Liver (tissue), 9 donors: ENCODE data around the gene DPP6. TPM values are rescaled to one million over a fixed set of nuclear protein-coding genes. Genes with fewer than 3 reads are reported as not detected.

ENCODE experiments used
- DNase-seq: peaks from one replicate; pipeline ENCODE4 v3.0.0-alpha.2; 2017; ENCODE audit warnings: low spot score
- H3K27ac ChIP-seq, 2 donors: one replicate each; pipeline ENCODE4 v1.7.0; 2013; ENCODE audit warnings: inconsistent platforms in 2 of 2, low read length in 2 of 2, control low read depth in 1 of 2, low read depth in 1 of 2, mild to moderate bottlenecking in 1 of 2
- H3K27me3 ChIP-seq, 4 donors: one replicate each; pipeline versions ENCODE4 v1.6.1 to v1.7.0; 2013; ENCODE audit warnings: low read length in 3 of 4, inconsistent platforms in 1 of 4, mild to moderate bottlenecking in 1 of 4, moderate library complexity in 1 of 4; ENCODE audit not compliant: control insufficient read depth in 4 of 4, insufficient read depth in 4 of 4
- H3K36me3 ChIP-seq, 4 donors: one replicate each; pipeline versions ENCODE4 v1.6.1 to v1.7.0; 2013; ENCODE audit warnings: low read length in 3 of 4, mild to moderate bottlenecking in 3 of 4, low read depth in 1 of 4, moderate library complexity in 1 of 4; ENCODE audit not compliant: control insufficient read depth in 4 of 4, insufficient read depth in 3 of 4
- H3K4me1 ChIP-seq, 4 donors: one replicate each; pipeline versions ENCODE4 v1.6.1 to v1.7.0; 2013; ENCODE audit warnings: low read length in 3 of 4, mild to moderate bottlenecking in 3 of 4, moderate library complexity in 1 of 4; ENCODE audit not compliant: control insufficient read depth in 4 of 4, insufficient read depth in 4 of 4
- H3K4me3 ChIP-seq, 3 donors: one replicate each; pipeline versions ENCODE4 v1.6.1 to v1.7.0; 2013; ENCODE audit warnings: low read length in 3 of 3, control low read depth in 1 of 3, low read depth in 1 of 3, mild to moderate bottlenecking in 1 of 3
- H3K9ac ChIP-seq, 2 donors: one replicate each; pipeline ENCODE4 v1.7.0; 2013; ENCODE audit warnings: low read length in 2 of 2, mild to moderate bottlenecking in 2 of 2, moderate library complexity in 2 of 2, control low read depth in 1 of 2, low read depth in 1 of 2
- H3K9me3 ChIP-seq, 4 donors: one replicate each; pipeline versions ENCODE4 v1.6.1 to v1.7.0; 2013; ENCODE audit warnings: low read length in 3 of 4; ENCODE audit not compliant: control insufficient read depth in 4 of 4
- EGR1 ChIP-seq, 2 donors: IDR thresholded peaks; 2 replicates each; pipeline ENCODE4 v1.6.1; 2016 to 2018; ENCODE audit warnings: antibody characterized with exemption in 2 of 2, low read depth in 2 of 2
- FOXA1 ChIP-seq: IDR thresholded peaks from 2 replicates; pipeline ENCODE4 v1.6.1; 2016; ENCODE audit warnings: antibody characterized with exemption
- FOXA2 ChIP-seq: IDR thresholded peaks from 2 replicates; pipeline ENCODE4 v1.6.1; 2016; ENCODE audit warnings: antibody characterized with exemption
- GABPA ChIP-seq, 2 donors: IDR thresholded peaks in 1 of 2; conservative IDR thresholded peaks in 1 of 2; 2 replicates each; pipeline ENCODE4 v1.6.1; 2016; ENCODE audit warnings: antibody characterized with exemption in 2 of 2, mild to moderate bottlenecking in 1 of 2, moderate library complexity in 1 of 2
- HNF4A ChIP-seq, 2 donors: conservative IDR thresholded peaks; 2 replicates each; pipeline ENCODE4 v1.6.1; 2016; ENCODE audit warnings: antibody characterized with exemption in 2 of 2, mild to moderate bottlenecking in 2 of 2
- HNF4G ChIP-seq: IDR thresholded peaks from 2 replicates; pipeline ENCODE4 v1.6.1; 2016; ENCODE audit warnings: antibody characterized with exemption
- JUND ChIP-seq, 2 donors: IDR thresholded peaks; 2 replicates each; pipeline ENCODE4 v1.6.1; 2016; ENCODE audit warnings: antibody characterized with exemption in 2 of 2
- NR2F2 ChIP-seq: IDR thresholded peaks from 2 replicates; pipeline ENCODE4 v1.6.1; 2016; ENCODE audit warnings: antibody characterized with exemption
- RAD21 ChIP-seq, 2 donors: IDR thresholded peaks; 2 replicates each; pipeline ENCODE4 v1.6.1; 2016; ENCODE audit warnings: antibody characterized with exemption in 2 of 2, mild to moderate bottlenecking in 2 of 2
- RXRA ChIP-seq, 2 donors: IDR thresholded peaks; 2 replicates each; pipeline ENCODE4 v1.6.1; 2017 to 2018; ENCODE audit warnings: antibody characterized with exemption in 2 of 2, mild to moderate bottlenecking in 1 of 2
- SP1 ChIP-seq: IDR thresholded peaks from 2 replicates; pipeline ENCODE4 v1.6.1; 2018; ENCODE audit warnings: antibody characterized with exemption, mild to moderate bottlenecking
- TAF1 ChIP-seq: conservative IDR thresholded peaks from 2 replicates; pipeline ENCODE4 v1.6.1; 2016; ENCODE audit warnings: antibody characterized with exemption, mild to moderate bottlenecking
- YY1 ChIP-seq: IDR thresholded peaks from 2 replicates; pipeline ENCODE4 v1.6.1; 2016; ENCODE audit warnings: antibody characterized with exemption, mild to moderate bottlenecking
- WGBS: extraction: QIAGEN DNeasy Blood & Tissue Kit; methylation state at CpG from one replicate; pipeline ENCODE4 v1.1.7; 2013; 5-methylcytosine and 5-hydroxymethylcytosine counted together
- polyA plus RNA-seq, 2 donors: library from polyadenylated mRNA; stranded (reverse) in 1 of 2; unstranded in 1 of 2; fragments of 200-250 nt in 1 of 2; fragments of >200 nt in 1 of 2; fragmentation: Nextera tagmentation in 1 of 2; extraction: Ambion mirVana in 1 of 2; gene quantifications; one replicate each; pipeline versions ENCODE4 v1.2.1 to v1.2.3, GENCODE V29; 2013 to 2015
- total RNA-seq, 2 donors: library from RNA; depleted of rRNA; stranded (reverse); fragments of >200 nt; gene quantifications; one replicate each; pipeline ENCODE4 v1.2.3, GENCODE V29; 2014
- TF ChIP-seq, protein P1 (sequence below): fragments of 150-350 bp; IDR thresholded peaks from 2 replicates; pipeline ENCODE4 v1.5.1; 2017; ENCODE audit warnings: improper control_type of control experiment, low read depth, low read length; ENCODE audit not compliant: missing input control
- TF ChIP-seq, protein P2 (sequence below): IDR thresholded peaks from 2 replicates; pipeline ENCODE4 v1.6.1; 2016; ENCODE audit warnings: antibody characterized with exemption
- TF ChIP-seq, protein P3 (sequence below): IDR thresholded peaks from 2 replicates; pipeline ENCODE4 v1.6.1; 2016; ENCODE audit warnings: antibody characterized with exemption
- TF ChIP-seq, protein P4 (sequence below): IDR thresholded peaks from 2 replicates; pipeline ENCODE4 v1.6.1; 2016; ENCODE audit warnings: antibody characterized with exemption
- donor health status: healthy.
- donor health status: healthy.
- donor health status: healthy.
- donor health status: healthy.
- donor health status: healthy.

The DPP6 gene
- total and polyA plus RNA-seq, 4 donors = 0.01 TPM; not detected in 3

DNA sequence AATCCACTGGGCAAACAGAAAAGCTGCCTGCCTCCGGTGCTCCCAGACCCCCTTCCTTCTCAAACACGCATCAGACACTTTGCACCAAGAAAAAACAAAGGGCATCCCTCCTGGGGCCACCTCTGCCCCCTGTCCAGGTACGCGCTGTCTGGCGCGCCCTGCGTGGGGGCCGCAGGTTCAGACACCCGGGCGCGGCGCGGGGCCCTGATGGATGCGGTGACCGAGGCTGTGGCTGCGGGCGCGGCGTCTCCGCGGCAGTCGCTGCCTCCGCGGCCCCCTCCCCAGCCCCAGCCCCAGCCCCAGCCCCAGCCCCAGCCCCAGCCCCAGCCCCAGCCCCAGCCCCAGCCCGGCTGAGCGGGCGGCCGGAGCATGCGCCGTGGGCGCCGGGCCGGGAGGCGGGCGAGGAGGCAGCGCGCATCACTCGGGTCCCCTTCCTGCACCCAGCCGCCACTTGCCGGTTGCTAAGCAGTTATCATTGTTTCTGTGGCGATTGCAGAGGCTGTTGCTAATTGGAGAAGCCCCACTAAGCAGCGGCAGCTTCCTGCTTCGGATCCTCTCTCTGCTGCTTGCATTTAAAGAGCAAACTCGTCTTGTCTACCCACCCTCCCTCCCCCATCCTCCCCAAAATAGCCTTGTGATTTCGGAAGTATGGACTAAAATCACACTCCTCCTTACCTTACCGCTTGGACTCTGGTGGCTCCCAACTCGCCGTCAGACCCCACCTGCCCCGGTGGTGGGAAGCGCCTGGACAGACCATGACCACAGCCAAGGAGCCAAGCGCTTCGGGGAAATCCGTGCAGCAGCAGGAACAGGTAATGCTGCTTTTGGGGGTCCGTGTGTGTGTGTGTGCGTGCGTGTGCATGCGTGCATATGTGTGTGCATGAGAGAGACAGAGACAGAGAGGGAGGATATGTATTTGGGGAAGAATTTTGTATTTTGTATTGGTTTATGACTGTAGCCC lies 252.8 kb downstream of the DPP6 start:
- 10% methylated on average over 57 of the region's 57 CpGs for WGBS
- peaks cover 0 to 7% (median 1%) of the 10 kb centered on the region in 4 donors for H3K27me3 ChIP-seq
- H3K4me3 ChIP-seq = no peak overlapping the region
- no peak overlapping the region for H3K27ac ChIP-seq
- no peaks in the 10 kb centered on the region for H3K4me1 ChIP-seq
- H3K9ac ChIP-seq = no peak overlapping the region
- TF ChIP-seq, protein P1, sequence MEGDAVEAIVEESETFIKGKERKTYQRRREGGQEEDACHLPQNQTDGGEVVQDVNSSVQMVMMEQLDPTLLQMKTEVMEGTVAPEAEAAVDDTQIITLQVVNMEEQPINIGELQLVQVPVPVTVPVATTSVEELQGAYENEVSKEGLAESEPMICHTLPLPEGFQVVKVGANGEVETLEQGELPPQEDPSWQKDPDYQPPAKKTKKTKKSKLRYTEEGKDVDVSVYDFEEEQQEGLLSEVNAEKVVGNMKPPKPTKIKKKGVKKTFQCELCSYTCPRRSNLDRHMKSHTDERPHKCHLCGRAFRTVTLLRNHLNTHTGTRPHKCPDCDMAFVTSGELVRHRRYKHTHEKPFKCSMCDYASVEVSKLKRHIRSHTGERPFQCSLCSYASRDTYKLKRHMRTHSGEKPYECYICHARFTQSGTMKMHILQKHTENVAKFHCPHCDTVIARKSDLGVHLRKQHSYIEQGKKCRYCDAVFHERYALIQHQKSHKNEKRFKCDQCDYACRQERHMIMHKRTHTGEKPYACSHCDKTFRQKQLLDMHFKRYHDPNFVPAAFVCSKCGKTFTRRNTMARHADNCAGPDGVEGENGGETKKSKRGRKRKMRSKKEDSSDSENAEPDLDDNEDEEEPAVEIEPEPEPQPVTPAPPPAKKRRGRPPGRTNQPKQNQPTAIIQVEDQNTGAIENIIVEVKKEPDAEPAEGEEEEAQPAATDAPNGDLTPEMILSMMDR = no peak
- TF ChIP-seq RXRA (IDR thresholded peaks at IDR 0.05) (no peak), YY1 (no peak), SP1 (no peak), EGR1 (IDR thresholded peaks at IDR 0.05; ENCODE audit: low read depth in 2 of 2) (no peak), NR2F2 (no peak), HNF4A (conservative IDR thresholded peaks at IDR 0.05) (no peak), HNF4G (no peak), TAF1 (no peak), FOXA2 (no peak), FOXA1 (no peak), RAD21 (IDR thresholded peaks at IDR 0.05) (no peak)
- TF ChIP-seq, protein P2, sequence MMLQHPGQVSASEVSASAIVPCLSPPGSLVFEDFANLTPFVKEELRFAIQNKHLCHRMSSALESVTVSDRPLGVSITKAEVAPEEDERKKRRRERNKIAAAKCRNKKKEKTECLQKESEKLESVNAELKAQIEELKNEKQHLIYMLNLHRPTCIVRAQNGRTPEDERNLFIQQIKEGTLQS = no peak
- TF ChIP-seq, protein P3, sequence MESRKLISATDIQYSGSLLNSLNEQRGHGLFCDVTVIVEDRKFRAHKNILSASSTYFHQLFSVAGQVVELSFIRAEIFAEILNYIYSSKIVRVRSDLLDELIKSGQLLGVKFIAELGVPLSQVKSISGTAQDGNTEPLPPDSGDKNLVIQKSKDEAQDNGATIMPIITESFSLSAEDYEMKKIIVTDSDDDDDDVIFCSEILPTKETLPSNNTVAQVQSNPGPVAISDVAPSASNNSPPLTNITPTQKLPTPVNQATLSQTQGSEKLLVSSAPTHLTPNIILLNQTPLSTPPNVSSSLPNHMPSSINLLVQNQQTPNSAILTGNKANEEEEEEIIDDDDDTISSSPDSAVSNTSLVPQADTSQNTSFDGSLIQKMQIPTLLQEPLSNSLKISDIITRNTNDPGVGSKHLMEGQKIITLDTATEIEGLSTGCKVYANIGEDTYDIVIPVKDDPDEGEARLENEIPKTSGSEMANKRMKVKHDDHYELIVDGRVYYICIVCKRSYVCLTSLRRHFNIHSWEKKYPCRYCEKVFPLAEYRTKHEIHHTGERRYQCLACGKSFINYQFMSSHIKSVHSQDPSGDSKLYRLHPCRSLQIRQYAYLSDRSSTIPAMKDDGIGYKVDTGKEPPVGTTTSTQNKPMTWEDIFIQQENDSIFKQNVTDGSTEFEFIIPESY = no peak
- no peak for DNase-seq
- no peaks in the 10 kb centered on the region for H3K36me3 ChIP-seq
- H3K9me3 ChIP-seq = no peaks in the 10 kb centered on the region

DNA sequence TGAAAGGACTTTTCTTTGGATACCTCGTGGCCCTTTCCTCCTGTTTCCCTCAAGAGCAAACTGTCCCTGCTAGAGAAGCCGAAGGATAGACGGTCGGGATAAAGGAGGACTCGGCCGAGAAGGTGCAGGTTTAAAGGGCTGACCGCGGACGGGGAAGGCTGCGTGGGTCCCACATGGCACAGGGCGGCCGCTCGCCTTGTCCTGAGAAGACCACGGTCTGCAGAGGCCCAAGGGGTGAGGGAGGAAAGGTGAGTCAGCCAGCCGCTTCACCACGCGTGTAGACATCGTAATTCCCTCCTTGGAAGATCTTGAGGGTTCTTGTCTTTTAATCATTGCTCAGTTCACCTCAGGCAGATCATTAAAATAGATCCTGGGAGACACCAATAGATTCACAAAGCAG lies 253.8 kb downstream of the DPP6 start:
- H3K27me3 ChIP-seq = peaks cover 0 to 7% (median 1%) of the 10 kb centered on the region in 4 donors
- no peak for DNase-seq
- no peaks in the 10 kb centered on the region for H3K4me1 ChIP-seq
- H3K27ac ChIP-seq = no peak overlapping the region
- H3K9me3 ChIP-seq = no peaks in the 10 kb centered on the region
- no peaks in the 10 kb centered on the region for H3K36me3 ChIP-seq
- no peak overlapping the region for H3K4me3 ChIP-seq
- WGBS = 72% methylated on average over 18 of the region's 18 CpGs
- H3K9ac ChIP-seq = no peak overlapping the region
- no peak for TF ChIP-seq HNF4G
- TF ChIP-seq FOXA1 = no peak
- TF ChIP-seq, protein P2 = no peak
- TF ChIP-seq YY1 = no peak
- TF ChIP-seq GABPA (IDR thresholded peaks at IDR 0.05 in 1 of 2, conservative IDR thresholded peaks at IDR 0.05 in 1 of 2) = no peak
- TF ChIP-seq TAF1 = no peak
- no peak for TF ChIP-seq RXRA (IDR thresholded peaks at IDR 0.05)
- no peak for TF ChIP-seq SP1
- no peak for TF ChIP-seq JUND (IDR thresholded peaks at IDR 0.05)
- no peak for TF ChIP-seq NR2F2
- no peak for TF ChIP-seq RAD21 (IDR thresholded peaks at IDR 0.05)
- TF ChIP-seq FOXA2 = no peak
- TF ChIP-seq, protein P4, sequence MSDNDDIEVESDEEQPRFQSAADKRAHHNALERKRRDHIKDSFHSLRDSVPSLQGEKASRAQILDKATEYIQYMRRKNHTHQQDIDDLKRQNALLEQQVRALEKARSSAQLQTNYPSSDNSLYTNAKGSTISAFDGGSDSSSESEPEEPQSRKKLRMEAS = no peak
